Activated CD8-positive, alpha-beta T cell treated with anti-CD3 and anti-CD28 coated beads, Interleukin-2, amount 10 ng/mL, durations not matched to agents 7 days and 5 days (primary cell): ENCODE results near the gene GORASP1. TPM values are rescaled to one million over a fixed set of nuclear protein-coding genes. Genes with fewer than 3 reads are reported as not detected.
A peak's percentile ranks its signal among the peaks of the same experiment; 100 is the strongest.

Source experiments
- ATAC-seq: fragments of 150-1000 bp; cut with Tn5 transposase; one replicate; pipeline ENCODE4 v1.10.0; 2021; ENCODE audit warnings: moderate library complexity
- CTCF ChIA-PET: fragments of 350-600 bp; sonication (Branson Sonifier 250); formaldehyde crosslinking; loops from one replicate; lab custom pipeline; 2021; ENCODE audit warnings: antibody characterized with exemption; lab: Charles Lee
- POLR2A ChIA-PET: fragments of 350-600 bp; sonication (Branson Sonifier 250); formaldehyde crosslinking; loops from one replicate; lab custom pipeline; 2021; ENCODE audit warnings: antibody characterized with exemption; lab: Charles Lee
- DNase-seq: peaks from one replicate; pipeline ENCODE4 v3.0.0-alpha.2; 2020
- H3K27ac Mint-ChIP-seq: one replicate; pipeline ENCODE4 v1.8.0; 2021; ENCODE audit warnings: mild to moderate bottlenecking, mixed read lengths
- H3K27me3 Mint-ChIP-seq: one replicate; pipeline ENCODE4 v1.8.0; 2021; ENCODE audit warnings: low read depth, mixed read lengths
- H3K36me3 Mint-ChIP-seq: one replicate; pipeline ENCODE4 v1.8.0; 2021; ENCODE audit warnings: low read depth, mixed read lengths
- H3K4me1 Mint-ChIP-seq: one replicate; pipeline ENCODE4 v1.8.0; 2021; ENCODE audit warnings: low read depth, mixed read lengths
- H3K4me3 Mint-ChIP-seq: one replicate; pipeline ENCODE4 v1.8.0; 2021; ENCODE audit warnings: mild to moderate bottlenecking, mixed read lengths
- H3K9me3 Mint-ChIP-seq: one replicate; pipeline ENCODE4 v1.8.0; 2022; ENCODE audit warnings: mixed read lengths; ENCODE audit not compliant: insufficient read depth
- total RNA-seq, 2 experiments: library from RNA; stranded (reverse); gene quantifications; one replicate each; pipeline ENCODE4 v1.2.3, GENCODE V29; 2021

The GORASP1 gene
- total RNA-seq, 2 experiments from 2014 or later, result 10.8 to 11.0 TPM

- POLR2A ChIA-PET, result interaction anchor here (0.9 kb wide), 1 partner anchor 9 kb away, joined by 4 read pairs; no protein-coding TSS in a partner anchor
- peaks cover 14% of the 10 kb centered on the region for H3K4me1 Mint-ChIP-seq
- peak overlapping the region; percentile 43 for H3K27ac Mint-ChIP-seq
- no peaks in the 10 kb centered on the region for H3K27me3 Mint-ChIP-seq
- CTCF ChIA-PET, result interaction anchor here (0.7 to 1.1 kb wide), 3 partner anchors 9 to 13 kb away, joined by 3 read pairs; no protein-coding TSS in a partner anchor
- H3K9me3 Mint-ChIP-seq, result no peaks in the 10 kb centered on the region
- H3K36me3 Mint-ChIP-seq, result peaks cover 38% of the 10 kb centered on the region
- ATAC-seq (no peak), DNase-seq (no peak)
- H3K4me3 Mint-ChIP-seq, result no peak overlapping the region
Measured at GRCh38 chr3:39140341-39140971, 33.0 kb upstream of the GORASP1 start.

- ATAC-seq (no peak), DNase-seq (no peak)
- CTCF ChIA-PET, result interaction anchor here (0.7 kb wide), 1 partner anchor 11 kb away, joined by 3 read pairs; no protein-coding TSS in a partner anchor
- Mint-ChIP-seq H3K27me3 (no peaks in the 10 kb centered on the region), H3K4me3 (no peak overlapping the region), H3K36me3 (peaks cover 32% of the 10 kb centered on the region), H3K9me3 (no peaks in the 10 kb centered on the region), H3K27ac (no peak overlapping the region), H3K4me1 (peaks cover 9% of the 10 kb centered on the region)
- POLR2A ChIA-PET, result interaction anchor here (0.7 kb wide), 1 partner anchor 8 kb away, joined by 3 read pairs; no protein-coding TSS in a partner anchor
Measured at GRCh38 chr3:39139442-39139841, 32.0 kb upstream of the GORASP1 start.

- POLR2A ChIA-PET, result interaction anchor here (0.7 kb wide), 1 partner anchor 9 kb away, joined by 3 read pairs; no protein-coding TSS in a partner anchor
- CTCF ChIA-PET, result no interaction called here
- peaks cover under 1% of the 10 kb centered on the region for H3K27me3 Mint-ChIP-seq
- no peak overlapping the region for H3K4me3 Mint-ChIP-seq
- no peaks in the 10 kb centered on the region for H3K9me3 Mint-ChIP-seq
- ATAC-seq (no peak), DNase-seq (no peak)
- peaks cover 28% of the 10 kb centered on the region for H3K36me3 Mint-ChIP-seq
- no peak overlapping the region for H3K27ac Mint-ChIP-seq
- H3K4me1 Mint-ChIP-seq, result peaks cover 8% of the 10 kb centered on the region
Measured at GRCh38 chr3:39138804-39139415, 31.5 kb upstream of the GORASP1 start.

GRCh38 chr3:39137991-39138803 lies 30.8 kb upstream of the GORASP1 start:
- DNase-seq (no peak), ATAC-seq (peak; percentile 5)
- Mint-ChIP-seq H3K27me3 (peaks cover 2% of the 10 kb centered on the region), H3K9me3 (no peaks in the 10 kb centered on the region), H3K36me3 (peaks cover 21% of the 10 kb centered on the region), H3K4me3 (no peak overlapping the region), H3K4me1 (peaks cover 8% of the 10 kb centered on the region), H3K27ac (no peak overlapping the region)
- CTCF ChIA-PET, result no interaction called here
- POLR2A ChIA-PET, result no interaction called here

GRCh38 chr3:39137435-39137936 lies 30.1 kb upstream of the GORASP1 start:
- peak; percentile 5 for ATAC-seq
- Mint-ChIP-seq H3K36me3 (peaks cover 14% of the 10 kb centered on the region), H3K9me3 (no peaks in the 10 kb centered on the region), H3K27me3 (peaks cover 2% of the 10 kb centered on the region), H3K4me3 (no peak overlapping the region), H3K27ac (no peak overlapping the region), H3K4me1 (peaks cover 3% of the 10 kb centered on the region)
- CTCF ChIA-PET, result interaction anchor here (1.0 kb wide), 1 partner anchor 12 kb away, joined by 3 read pairs; no protein-coding TSS in a partner anchor
- POLR2A ChIA-PET, result no interaction called here
- DNase-seq, result no peak

- Mint-ChIP-seq H3K4me3 (no peak overlapping the region), H3K27ac (no peak overlapping the region), H3K36me3 (peaks cover 10% of the 10 kb centered on the region), H3K27me3 (peaks cover 2% of the 10 kb centered on the region), H3K4me1 (peaks cover 2% of the 10 kb centered on the region), H3K9me3 (no peaks in the 10 kb centered on the region)
- CTCF ChIA-PET, result interaction anchor here (1.0 kb wide), 1 partner anchor 11 kb away, joined by 3 read pairs; no protein-coding TSS in a partner anchor
- DNase-seq, result no peak
- ATAC-seq, result peak; percentile 2
- POLR2A ChIA-PET, result interaction anchor here (0.6 kb wide), 1 partner anchor 48 kb away, joined by 3 read pairs; no protein-coding TSS in a partner anchor
Measured at GRCh38 chr3:39136533-39137434, 29.4 kb upstream of the GORASP1 start.

GRCh38 chr3:39135170-39135805 lies 27.9 kb upstream of the GORASP1 start:
- no peak overlapping the region for H3K27ac Mint-ChIP-seq
- DNase-seq (no peak), ATAC-seq (no peak)
- H3K27me3 Mint-ChIP-seq, result peaks cover 2% of the 10 kb centered on the region
- H3K4me1 Mint-ChIP-seq, result peaks cover 6% of the 10 kb centered on the region
- H3K36me3 Mint-ChIP-seq, result peaks cover 2% of the 10 kb centered on the region
- no peak overlapping the region for H3K4me3 Mint-ChIP-seq
- H3K9me3 Mint-ChIP-seq, result no peaks in the 10 kb centered on the region
- ChIA-PET POLR2A (interaction anchor here (1.2 to 1.9 kb wide), 2 partner anchors 12 to 17 kb away, joined by 3 to 5 read pairs; no protein-coding TSS in a partner anchor), CTCF (interaction anchor here (13.3 kb wide), 1 partner anchor 155 kb away, joined by 148 read pairs; no protein-coding TSS in a partner anchor)

- ChIA-PET POLR2A (interaction anchor here (1.2 to 1.9 kb wide), 2 partner anchors 13 to 16 kb away, joined by 3 to 5 read pairs; no protein-coding TSS in a partner anchor), CTCF (interaction anchor here (13.3 kb wide), 1 partner anchor 156 kb away, joined by 148 read pairs; no protein-coding TSS in a partner anchor)
- no peak for ATAC-seq
- H3K9me3 Mint-ChIP-seq, result no peaks in the 10 kb centered on the region
- H3K36me3 Mint-ChIP-seq, result no peaks in the 10 kb centered on the region
- no peak overlapping the region for H3K4me3 Mint-ChIP-seq
- no peak for DNase-seq
- H3K27ac Mint-ChIP-seq, result no peak overlapping the region
- peaks cover 2% of the 10 kb centered on the region for H3K27me3 Mint-ChIP-seq
- H3K4me1 Mint-ChIP-seq, result peaks cover 6% of the 10 kb centered on the region
Measured at GRCh38 chr3:39134305-39134704, 26.9 kb upstream of the GORASP1 start.

GRCh38 chr3:39133822-39134221 lies 26.4 kb upstream of the GORASP1 start:
- H3K4me3 Mint-ChIP-seq, result no peak overlapping the region
- ChIA-PET POLR2A (no interaction called here), CTCF (interaction anchor here (13.3 kb wide), 1 partner anchor 157 kb away, joined by 148 read pairs; no protein-coding TSS in a partner anchor)
- no peaks in the 10 kb centered on the region for H3K36me3 Mint-ChIP-seq
- ATAC-seq, result no peak
- no peaks in the 10 kb centered on the region for H3K9me3 Mint-ChIP-seq
- peaks cover 2% of the 10 kb centered on the region for H3K27me3 Mint-ChIP-seq
- no peak for DNase-seq
- peaks cover 8% of the 10 kb centered on the region for H3K4me1 Mint-ChIP-seq
- H3K27ac Mint-ChIP-seq, result no peak overlapping the region

- POLR2A ChIA-PET, result no interaction called here
- no peak for ATAC-seq
- H3K4me3 Mint-ChIP-seq, result no peak overlapping the region
Measured at GRCh38 chr3:39133093-39133490, 25.7 kb upstream of the GORASP1 start.

More at GRCh38 chr3:39133093-39133490, 25.7 kb upstream of the GORASP1 start:
- Mint-ChIP-seq H3K4me1 (peaks cover 14% of the 10 kb centered on the region), H3K27me3 (peaks cover 2% of the 10 kb centered on the region), H3K36me3 (no peaks in the 10 kb centered on the region), H3K9me3 (no peaks in the 10 kb centered on the region), H3K27ac (no peak overlapping the region)
- no peak for DNase-seq
- CTCF ChIA-PET, result interaction anchor here (13.3 kb wide), 1 partner anchor 157 kb away, joined by 148 read pairs; no protein-coding TSS in a partner anchor
